Stimulated activated CD4-positive, alpha-beta T cell treated with anti-CD3 and anti-CD28 coated beads, Interleukin-1b, Interleukin-23, amount 100 ng/mL, for 24 hours (primary cell): ENCODE data around the gene EVI2A.
"Not testable (repeated sequence)": the region's sequence is repeated elsewhere in the genome, so short reads cannot be mapped to it uniquely, and the experiment has no call there.

Experiments
- DNase-seq, 4 experiments: peaks; one replicate each; pipeline ENCODE4 v3.0.0-alpha.2; 2020; ENCODE audit warnings: low read depth in 4 of 4, low spot score in 1 of 4

EVI2A gene

GRCh38 chr17:31313982-31314781 lies 7.2 kb downstream of the EVI2A start, which contains the start of gene EVI2B:
TSS of gene EVI2B (minus strand) at chr17:31314054. CDS start at chr17:31305609, 8,445 bp downstream.
- no peak for DNase-seq

DNA sequence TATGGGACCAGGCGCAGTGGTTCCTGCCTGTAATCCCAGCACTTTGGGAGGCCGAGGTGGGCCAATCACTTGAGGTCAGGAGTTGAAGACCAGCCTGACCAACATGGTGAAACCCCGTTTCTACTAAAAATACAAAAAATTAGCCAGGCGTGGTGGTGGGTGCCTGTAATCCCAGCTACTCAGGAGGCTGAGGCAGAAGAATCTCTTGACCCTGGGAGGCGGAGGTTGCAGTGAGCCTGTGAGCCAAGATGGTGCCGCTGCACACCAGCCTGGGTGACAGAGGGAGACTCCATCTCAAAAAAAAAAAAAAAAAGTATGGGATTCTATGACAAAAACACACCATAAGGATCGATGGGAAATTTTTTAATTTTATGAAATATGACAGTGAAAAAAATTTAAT lies 9.2 kb downstream of the EVI2A start:
- DNase-seq: peak in 1 of 4 experiments; percentile 28

GRCh38 chr17:31311526-31311925 lies 9.9 kb downstream of the EVI2A start:
- DNase-seq: no peak

GRCh38 chr17:31310886-31311285 lies 10.5 kb downstream of the EVI2A start:
- DNase-seq: no peak

GRCh38 chr17:31310260-31310659 lies 11.2 kb downstream of the EVI2A start:
- no peak for DNase-seq

DNA sequence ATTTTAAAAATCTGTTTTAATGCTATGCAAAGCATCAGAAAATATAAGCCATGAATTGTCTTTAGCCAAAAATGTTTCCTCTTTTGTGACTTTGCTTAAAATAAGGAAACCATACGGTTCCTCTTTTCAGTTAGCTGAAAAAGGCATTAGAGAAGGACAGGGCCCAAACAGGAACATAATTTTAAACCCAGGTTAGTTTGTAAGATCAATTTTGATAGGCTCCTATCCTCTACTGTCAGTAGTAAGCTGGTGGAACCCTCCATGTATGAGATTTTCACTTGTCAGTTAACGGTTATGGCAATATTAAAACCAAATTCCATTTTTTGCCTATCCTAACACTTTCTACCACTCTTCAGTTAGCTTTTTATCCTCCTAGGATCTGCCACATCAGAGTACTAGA lies 11.9 kb downstream of the EVI2A start:
- no peak for DNase-seq

DNA sequence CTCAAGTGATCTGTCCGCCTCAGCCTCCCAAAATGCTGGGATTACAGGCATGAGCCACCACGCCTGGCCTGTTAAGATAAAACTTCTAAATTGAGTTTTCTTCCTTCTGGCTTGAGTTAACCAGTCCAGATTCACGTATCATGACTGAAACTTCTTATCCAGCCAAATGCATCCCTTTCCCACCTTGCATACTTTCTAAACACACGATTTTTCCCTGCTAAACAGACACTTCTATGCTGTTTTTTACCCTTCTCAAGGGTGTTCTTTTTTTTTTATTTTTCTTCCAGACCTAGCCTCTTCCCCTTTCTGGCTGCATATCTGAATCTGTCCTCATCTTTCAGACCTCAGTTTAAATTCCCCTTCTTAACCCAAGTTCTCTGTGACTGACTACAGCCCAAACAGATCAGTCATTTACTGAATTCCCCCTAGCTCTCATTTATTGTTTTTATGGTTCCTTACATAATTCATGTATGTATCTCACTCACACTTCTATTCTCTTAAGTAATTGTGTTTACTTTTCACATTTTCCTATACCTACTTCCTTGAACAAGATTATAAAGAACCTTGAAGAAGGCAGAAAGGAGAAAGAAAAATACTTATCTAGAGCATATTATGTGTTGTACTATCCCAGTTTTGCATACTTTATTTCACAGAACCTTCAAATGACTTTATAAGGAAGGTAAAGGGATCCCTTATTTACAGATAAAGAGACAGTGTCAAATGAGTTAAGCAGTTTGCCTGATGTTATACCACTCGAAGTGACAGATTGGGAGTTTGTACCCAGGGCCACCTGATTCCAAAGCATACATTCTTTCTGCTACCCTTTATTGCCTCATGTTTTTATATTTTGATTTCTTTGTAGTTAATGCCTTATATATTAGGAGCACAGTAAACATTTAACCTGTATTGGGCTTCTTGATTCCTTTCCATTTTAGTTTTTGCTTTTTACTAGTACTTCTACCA lies 12.8 kb downstream of the EVI2A start:
- no peak for DNase-seq

- DNase-seq: no peak
Measured at GRCh38 chr17:31307640-31308039, 13.8 kb downstream of the EVI2A start.

DNA sequence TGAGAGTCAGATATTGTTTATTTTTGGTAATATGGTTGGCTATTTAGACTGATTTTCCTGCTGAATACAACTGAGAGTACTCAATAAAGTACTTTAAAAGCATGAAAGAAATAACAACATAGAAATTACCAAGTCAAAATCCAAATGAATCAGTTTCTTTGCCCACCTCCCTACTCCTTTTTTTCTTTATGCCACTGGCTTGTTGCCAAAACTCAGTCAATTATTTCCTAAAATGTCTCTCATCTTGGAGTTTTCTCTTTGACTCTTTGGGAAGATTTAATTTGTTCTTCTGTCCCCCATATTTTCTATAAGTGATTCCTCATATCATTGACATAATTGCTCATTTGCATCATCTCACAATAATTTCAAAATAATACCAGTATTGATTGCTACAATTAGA lies 21.8 kb downstream of the EVI2A start:
- DNase-seq: no peak

DNA sequence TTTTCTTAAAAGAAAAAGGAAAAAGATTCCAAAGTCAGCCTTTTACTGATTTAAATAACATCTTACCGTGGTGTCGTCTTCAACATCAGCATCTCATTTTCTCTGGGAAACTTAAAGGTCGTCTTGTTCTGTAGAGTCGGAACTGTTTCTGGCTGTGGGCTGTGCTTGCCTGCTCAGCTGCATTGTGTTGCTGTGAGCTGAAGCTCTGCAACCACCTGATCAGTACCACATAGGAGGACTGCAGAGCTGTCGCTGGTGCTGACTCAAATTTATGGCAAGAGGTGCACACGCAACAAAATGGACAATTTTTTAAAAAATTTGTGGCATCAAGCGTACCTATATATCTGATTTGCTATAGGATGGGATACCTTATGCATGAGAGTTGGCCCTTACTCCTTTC lies 24.3 kb downstream of the EVI2A start, which contains the start of gene OMG:
OMG (minus strand) TSS at position 150 of the 400 bp plus-strand sequence. CDS start 908 bp downstream, outside the sequence.
- no peak for DNase-seq

- DNase-seq: no peak
Measured at GRCh38 chr17:31296142-31296541, 25.3 kb downstream of the EVI2A start.

DNA sequence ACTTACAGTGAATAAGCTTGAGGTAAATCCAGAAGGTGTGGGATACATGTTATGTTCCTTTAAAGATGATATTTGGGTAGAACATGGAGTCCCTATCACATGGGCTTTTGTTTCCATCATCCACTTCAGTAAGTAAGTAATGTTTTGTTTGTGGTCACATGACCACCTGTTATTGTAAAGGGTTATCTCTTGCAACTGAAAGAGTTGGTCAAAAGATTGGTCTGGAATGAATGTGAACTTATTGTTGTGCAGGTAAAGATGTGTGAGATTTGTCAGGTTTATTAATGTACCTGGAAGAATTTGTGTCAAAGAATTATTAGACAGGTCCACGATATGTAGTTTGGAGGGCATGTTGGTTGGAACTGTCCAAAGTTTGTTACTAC lies 25.9 kb downstream of the EVI2A start:
- DNase-seq: no peak

DNA sequence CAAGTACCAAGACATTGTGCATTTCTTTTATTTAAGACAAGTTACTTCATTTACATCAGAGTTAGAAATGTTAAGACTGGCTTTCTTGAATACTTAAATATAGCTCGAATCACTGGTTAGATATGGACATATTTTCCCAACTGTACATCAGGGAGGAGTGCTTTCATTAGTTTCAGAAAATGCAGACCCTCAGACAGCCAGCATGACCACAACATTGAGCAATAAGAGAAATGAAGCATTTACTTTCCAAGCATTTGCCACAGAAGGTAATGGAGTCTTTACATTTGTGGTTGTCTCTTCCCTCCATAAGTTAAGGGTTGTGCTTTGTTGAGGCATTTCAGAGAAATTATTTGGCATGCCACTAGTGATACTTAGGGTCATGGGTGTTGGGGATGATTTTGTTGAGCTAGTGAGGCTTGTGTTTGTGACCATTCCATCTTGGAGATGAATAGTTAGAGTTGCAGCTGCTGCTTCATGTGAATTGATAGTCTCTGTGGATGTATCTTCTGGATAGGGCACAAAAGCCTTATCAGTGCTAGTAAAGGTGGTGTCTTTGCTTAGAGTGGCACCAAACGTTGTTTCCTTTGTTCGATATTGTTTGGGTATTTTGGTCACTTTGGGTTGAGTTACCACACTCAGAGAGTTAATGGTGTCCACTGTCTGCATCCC lies 26.5 kb downstream of the EVI2A start:
- no peak for DNase-seq

DNA sequence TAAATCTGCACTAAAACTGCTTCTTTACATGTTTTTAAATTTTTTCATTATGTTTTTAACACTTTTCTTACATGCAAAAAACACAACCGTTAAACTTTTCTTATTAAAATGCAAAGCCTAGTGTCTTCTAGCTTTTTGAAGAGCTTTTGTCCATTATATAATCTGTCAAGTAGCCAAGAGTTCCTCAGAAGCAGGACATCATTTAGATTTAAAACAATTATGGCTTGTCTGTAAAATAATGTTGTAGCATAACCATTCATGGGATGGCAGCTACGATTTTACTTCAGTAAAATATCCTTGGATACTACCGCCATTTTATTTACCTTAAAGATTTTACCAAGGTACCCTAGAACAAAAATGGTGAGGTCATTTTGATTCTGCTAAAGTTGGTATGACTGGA lies 27.2 kb downstream of the EVI2A start:
- no peak for DNase-seq

DNA sequence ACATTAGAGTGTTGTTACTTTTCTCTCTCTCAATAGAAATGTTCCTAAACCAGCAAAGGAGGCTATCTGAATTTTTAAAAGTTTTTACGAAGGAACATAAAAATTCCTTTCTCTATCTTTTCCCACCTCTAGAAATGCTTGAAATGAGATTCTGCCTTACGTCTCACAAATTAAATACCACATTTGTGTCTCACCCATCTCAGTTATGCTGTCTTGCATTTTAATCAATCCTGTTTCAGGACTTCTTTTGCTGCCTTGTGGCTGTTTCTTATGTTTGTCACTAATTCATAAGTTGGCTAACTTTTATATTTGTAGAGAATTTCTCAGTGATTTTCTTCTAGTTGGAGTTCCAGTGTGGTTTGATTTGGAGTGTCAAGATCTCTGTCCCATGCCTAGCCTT lies 27.8 kb downstream of the EVI2A start:
- DNase-seq: no peak

GRCh38 chr17:31291820-31292219 lies 29.6 kb downstream of the EVI2A start:
- DNase-seq: no peak

GRCh38 chr17:31289790-31290189 lies 31.6 kb downstream of the EVI2A start:
- no peak for DNase-seq

DNA sequence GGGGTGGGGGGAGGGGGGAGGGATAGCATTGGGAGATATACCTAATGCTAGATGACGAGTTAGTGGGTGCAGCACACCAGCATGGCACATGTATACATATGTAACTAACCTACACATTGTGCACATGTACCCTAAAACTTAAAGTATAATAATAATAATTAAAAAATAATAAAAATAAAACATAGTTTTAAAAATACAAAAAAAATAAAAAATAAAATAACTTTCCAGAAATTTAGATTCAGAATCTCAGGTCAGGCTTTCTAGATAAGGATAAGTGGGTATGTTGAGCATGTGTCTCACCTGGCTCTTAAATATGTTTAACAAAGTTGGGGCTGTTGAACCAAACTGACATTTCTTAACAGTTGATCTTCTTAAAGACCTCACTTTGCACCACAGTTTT lies 33.5 kb downstream of the EVI2A start:
- not testable (repeated sequence) for DNase-seq

DNA sequence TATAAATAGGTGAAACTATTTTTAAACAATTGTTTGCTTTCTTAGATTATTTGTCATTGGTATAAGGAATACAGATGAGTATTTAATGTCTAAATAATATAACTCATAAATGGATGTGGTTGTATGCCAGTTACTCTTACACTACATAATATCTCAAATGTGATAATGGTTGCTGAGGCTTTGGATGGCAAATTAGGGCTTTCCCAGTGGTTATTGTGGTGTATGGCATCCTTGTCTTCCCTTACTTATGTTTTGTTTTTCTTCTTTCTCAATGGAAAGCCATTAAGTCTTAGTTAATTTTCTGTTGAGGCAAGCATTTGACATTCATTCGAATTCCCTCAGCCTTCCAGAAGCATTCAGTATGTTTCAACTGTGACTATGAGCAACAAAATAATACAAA lies 34.8 kb downstream of the EVI2A start:
- no peak for DNase-seq

- DNase-seq: no peak
Measured at GRCh38 chr17:31283841-31284240, 37.6 kb downstream of the EVI2A start.

GRCh38 chr17:31281061-31281460 lies 40.4 kb downstream of the EVI2A start:
- DNase-seq: no peak
